NCI-H1417 (cell line): ENCODE results near the gene RFTN2.

Experiments
- DNase-seq, 3 experiments: peaks; one replicate each; lab custom pipeline; 2025; lab: John Stamatoyannopoulos, UW

RFTN2 gene

GRCh38 chr2:197547163-197547900 lies 128.1 kb downstream of the RFTN2 start:
- DNase-seq, result no peak

GRCh38 chr2:197543206-197543605 lies 132.2 kb downstream of the RFTN2 start:
- no peak for DNase-seq

GRCh38 chr2:197539734-197540133 lies 135.7 kb downstream of the RFTN2 start:
- DNase-seq, result no peak

- no peak for DNase-seq
Measured at GRCh38 chr2:197538412-197538811, 137.0 kb downstream of the RFTN2 start.
